Stimulated activated CD8-positive, alpha-beta memory T cell treated with anti-CD3 and anti-CD28 coated beads, Interleukin-15, amount 100 ng/mL, for 4 hours (primary cell): ENCODE results near the gene ANKRD50.

Source experiments
- DNase-seq, 2 donors: peaks; one replicate each; pipeline ENCODE4 v3.0.0-alpha.2; 2020; ENCODE audit warnings: low read depth in 2 of 2

Gene ANKRD50

DNA sequence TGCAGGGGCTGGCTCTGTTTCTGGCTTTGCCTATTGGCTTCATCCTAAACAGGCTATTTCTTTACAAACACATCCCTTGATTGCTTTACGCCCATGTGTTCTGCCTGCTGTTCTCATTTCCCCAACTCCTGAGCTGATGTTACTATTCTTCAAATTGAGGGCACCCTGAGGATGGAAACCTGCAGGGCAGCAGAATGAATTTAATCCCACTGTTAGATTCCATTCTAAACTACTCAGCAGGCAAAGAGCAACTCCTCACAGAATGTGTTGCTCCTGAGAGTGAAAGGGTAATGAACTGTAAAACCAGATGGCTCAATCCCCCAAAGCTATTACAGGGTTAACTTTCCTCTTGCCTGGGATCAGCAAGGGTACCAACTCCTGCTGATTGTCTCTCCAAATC lies 75.7 kb downstream of the ANKRD50 start:
- DNase-seq, result no peak

DNA sequence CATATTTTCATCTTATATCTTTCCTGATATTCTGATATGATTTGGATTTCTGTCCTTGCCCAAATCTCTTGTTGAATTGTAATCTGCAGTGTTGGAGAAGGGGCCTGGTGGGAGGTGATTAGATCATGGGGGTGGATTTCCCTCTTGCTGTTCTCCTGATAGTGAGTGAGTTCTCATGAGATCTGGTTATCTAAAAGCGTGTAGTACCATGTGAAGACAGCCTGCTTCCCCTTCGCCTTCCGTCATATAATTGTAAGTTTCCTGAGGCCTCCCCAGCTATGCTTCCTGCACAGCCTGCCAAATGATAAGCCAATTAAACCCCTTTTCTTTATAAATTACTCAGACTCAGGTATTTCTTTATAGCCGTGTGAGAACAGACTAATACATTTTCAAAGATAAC lies 77.2 kb downstream of the ANKRD50 start:
- DNase-seq, result no peak

DNA sequence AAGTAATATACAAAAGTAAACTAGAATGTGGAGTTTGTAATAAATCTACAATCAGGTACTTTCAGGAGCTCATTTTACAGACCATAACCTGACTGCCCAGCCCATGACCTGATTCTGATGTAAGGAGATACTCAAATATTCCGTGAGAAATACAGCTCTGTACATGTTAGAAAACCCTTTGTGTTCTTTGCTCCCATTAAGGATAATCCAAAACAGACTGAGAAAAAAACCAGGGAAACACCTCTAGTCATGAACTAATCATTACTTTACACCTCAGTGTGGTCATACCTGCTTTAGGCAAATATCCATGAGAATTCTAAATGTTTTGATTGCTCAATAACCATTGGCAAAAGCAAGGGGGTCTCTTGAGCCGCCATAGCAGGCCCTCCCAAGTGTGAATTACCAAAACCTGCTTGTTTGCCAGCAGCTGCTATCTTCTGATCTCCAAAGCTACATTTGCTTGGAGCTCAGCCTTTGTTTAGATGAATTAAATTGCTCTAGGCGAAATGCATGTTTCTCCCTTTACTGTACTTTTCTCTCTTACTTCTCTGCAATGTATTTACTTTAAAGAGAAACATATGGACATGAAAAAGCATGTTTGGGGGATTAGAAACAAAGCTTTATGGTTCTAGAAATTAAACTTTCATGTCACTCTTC lies 79.1 kb downstream of the ANKRD50 start:
- no peak for DNase-seq

- DNase-seq, result no peak
Measured at GRCh38 chr4:124632439-124632838, 80.1 kb downstream of the ANKRD50 start.

DNA sequence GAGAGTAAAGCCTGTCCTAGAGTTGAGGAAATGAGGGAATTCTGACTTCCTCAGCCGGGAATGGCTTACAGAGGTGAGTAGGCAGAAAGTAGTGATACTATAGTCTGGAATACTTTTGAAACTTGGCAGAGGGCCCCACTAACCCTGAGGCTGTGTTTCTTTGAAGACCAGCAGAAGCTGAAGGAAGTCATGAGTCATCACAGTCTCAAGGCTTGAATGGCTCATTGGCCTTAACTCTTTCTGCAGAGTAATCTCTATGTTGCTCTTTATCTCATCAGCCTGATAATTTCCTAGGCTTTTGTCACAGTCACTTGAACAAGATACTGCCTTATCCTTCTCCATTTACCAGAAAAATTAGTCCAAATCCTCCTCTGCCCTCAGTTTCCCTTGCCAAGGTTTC lies 80.8 kb downstream of the ANKRD50 start:
- DNase-seq, result no peak

DNA sequence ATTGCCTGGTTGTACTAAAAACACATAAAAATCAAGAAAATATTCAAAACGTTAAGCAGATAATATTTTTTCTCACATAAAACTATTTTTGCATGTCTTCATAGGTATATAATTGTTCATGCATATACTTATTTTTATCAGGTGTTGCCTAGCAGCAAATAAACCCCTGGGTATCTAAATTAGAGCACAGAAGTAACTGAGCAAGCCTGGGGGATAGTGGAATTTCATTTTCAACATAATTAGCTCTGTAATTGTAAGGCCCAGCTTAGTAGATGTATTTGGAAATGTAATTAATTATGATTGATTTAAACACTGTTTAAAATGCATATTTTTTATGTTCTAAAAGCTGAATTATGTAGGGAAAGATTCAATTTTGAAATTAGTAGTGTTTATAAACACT lies 82.9 kb downstream of the ANKRD50 start:
- DNase-seq, result no peak
